HCT116 (cell line): Measurements from ENCODE around the gene LSAMP. TPM values are rescaled to one million over a fixed set of nuclear protein-coding genes. Genes with fewer than 3 reads are reported as not detected.

Experiments
- ATAC-seq: fragments of 200-7000 bp; cut with Tn5 transposase; 2 replicates; pipeline ENCODE4 v1.9.1; 2020; ENCODE audit warnings: mild to moderate bottlenecking, moderate library complexity
- BruUV-seq: library from RNA; stranded (reverse); fragments of 400-500 nt; replicated peaks from 2 replicates; lab custom pipeline; 2021; lab: Mats Ljungman, UMichigan
- CTCF ChIA-PET: fragments of 300-600 bp; sonication (Branson Sonifier 250); formaldehyde crosslinking; loops from one replicate; lab custom pipeline; 2021; ENCODE audit warnings: antibody characterized with exemption; lab: Charles Lee
- POLR2A ChIA-PET: fragments of 300-600, 350-600 bp; sonication (Branson Sonifier 250); formaldehyde crosslinking; loops from one replicate; lab custom pipeline; 2021; ENCODE audit warnings: antibody characterized with exemption; lab: Charles Lee
- RAD21 ChIA-PET, 2 experiments: fragments of 300-600 bp; sonication (Branson Sonifier 250); formaldehyde crosslinking; loops; one replicate each; lab custom pipeline; 2023; ENCODE audit warnings: low total read pairs in 2 of 2; ENCODE audit not compliant: uncharacterized antibody in 2 of 2, unreplicated experiment in 2 of 2, low non-redundant PET in 1 of 2; lab: Charles Lee
- DNase-seq: peaks from one replicate; pipeline ENCODE4 v3.0.0-alpha.2; 2010; ENCODE audit warnings: low read depth, low spot score
- H2AFZ ChIP-seq: fragments of 200-600 bp; shearing (Covaris generic), sonication (generic); 2 replicates; pipeline ENCODE4 v1.6.1; 2017; ENCODE audit warnings: low read depth, mixed run types, mixed read lengths, antibody characterized with exemption, low read length; ENCODE audit not compliant: poor library complexity, severe bottlenecking
- H3K27ac ChIP-seq: 2 replicates; pipeline ENCODE4 v1.5.1; 2012; ENCODE audit warnings: low read depth, low read length
- H3K27me3 ChIP-seq: fragments of 200-600 bp; sonication (generic); 2 replicates; pipeline ENCODE4 v1.6.1; 2016; ENCODE audit warnings: mixed run types, low read length, mixed read lengths; ENCODE audit not compliant: insufficient read depth
- H3K36me3 ChIP-seq, 2 experiments: fragments of 200-500 bp in 1 of 2; fragments of 200-600 bp in 1 of 2; sonication (Bioruptor generic) in 1 of 2; sonication (generic) in 1 of 2; 2 replicates each; pipeline versions ENCODE4 v1.5.1 to v1.6.1; 2014 to 2016; ENCODE audit warnings: low read length in 2 of 2, inconsistent platforms in 1 of 2, mixed read lengths in 1 of 2, mixed run types in 1 of 2; ENCODE audit not compliant: insufficient read depth in 2 of 2, control insufficient read depth in 1 of 2
- H3K4me1 ChIP-seq, 2 experiments: fragments of 200-600 bp in 1 of 2; sonication (generic) in 1 of 2; 2 replicates each; pipeline versions ENCODE4 v1.5.1 to v1.6.1; 2012 to 2017; ENCODE audit warnings: low read length in 2 of 2, inconsistent platforms in 1 of 2, mild to moderate bottlenecking in 1 of 2, mixed read lengths in 1 of 2, mixed run types in 1 of 2, moderate library complexity in 1 of 2; ENCODE audit not compliant: insufficient read depth in 2 of 2, control insufficient read depth in 1 of 2
- H3K4me2 ChIP-seq: fragments of 200-600 bp; sonication (generic); 2 replicates; pipeline ENCODE4 v1.6.1; 2017; ENCODE audit warnings: mixed run types, low read length, mixed read lengths
- H3K4me3 ChIP-seq, 2 experiments: fragments of 200-600 bp in 1 of 2; sonication (generic) in 1 of 2; replicated peaks in 1 of 2; 2 replicates each; pipeline ENCODE4 v1.5.1; 2011 to 2016; ENCODE audit warnings: low read length in 2 of 2, control low read depth in 1 of 2, low read depth in 1 of 2, mild to moderate bottlenecking in 1 of 2, mixed read lengths in 1 of 2, mixed run types in 1 of 2
- H3K79me2 ChIP-seq: fragments of 200-600 bp; sonication (generic); 2 replicates; pipeline ENCODE4 v1.6.1; 2017; ENCODE audit warnings: mild to moderate bottlenecking, mixed run types, low read length, moderate library complexity, mixed read lengths; ENCODE audit not compliant: insufficient read depth
- H3K9ac ChIP-seq: fragments of 200-600 bp; sonication (generic); 2 replicates; pipeline ENCODE4 v1.6.1; 2016; ENCODE audit warnings: low read length, mixed read lengths
- H3K9me2 ChIP-seq: fragments of 200-600 bp; sonication (generic), shearing (Covaris generic); 2 replicates; pipeline ENCODE4 v1.6.1; 2017; ENCODE audit warnings: mixed run types, mild to moderate bottlenecking, moderate library complexity; ENCODE audit not compliant: insufficient read depth
- H3K9me3 ChIP-seq, 2 experiments: fragments of 200-500 bp in 1 of 2; fragments of 200-600 bp in 1 of 2; sonication (Bioruptor generic) in 1 of 2; sonication (generic) in 1 of 2; 2 replicates each; pipeline ENCODE4 v1.6.1; 2014 to 2017; ENCODE audit warnings: low read length in 2 of 2, mixed read lengths in 2 of 2, inconsistent platforms in 1 of 2, low read depth in 1 of 2, mild to moderate bottlenecking in 1 of 2, mixed run types in 1 of 2, moderate library complexity in 1 of 2; ENCODE audit not compliant: control insufficient read depth in 1 of 2, insufficient read depth in 1 of 2
- H4K20me1 ChIP-seq: fragments of 200-600 bp; sonication (generic), shearing (Covaris generic); 2 replicates; pipeline ENCODE4 v1.6.1; 2017; ENCODE audit warnings: mixed run types, mild to moderate bottlenecking, moderate library complexity; ENCODE audit not compliant: insufficient read depth
- EGR1 ChIP-seq: IDR thresholded peaks from 2 replicates; pipeline ENCODE4 v1.6.1; 2012; ENCODE audit warnings: low read depth
- ELF1 ChIP-seq: IDR thresholded peaks from 2 replicates; pipeline ENCODE4 v1.6.1; 2012; ENCODE audit warnings: low read depth, borderline replicate concordance
- EZH2 ChIP-seq: fragments of 200-600 bp; sonication (generic); IDR thresholded peaks from 2 replicates; pipeline ENCODE4 v1.6.1; 2017; ENCODE audit warnings: antibody characterized with exemption, mixed run types
- FOSL1 ChIP-seq: IDR thresholded peaks from 2 replicates; pipeline ENCODE4 v1.6.1; 2012; ENCODE audit warnings: low read depth
- JUND ChIP-seq: IDR thresholded peaks from 2 replicates; pipeline ENCODE4 v1.6.1; 2012
- ZBTB33 ChIP-seq: IDR thresholded peaks from 2 replicates; pipeline ENCODE4 v1.6.1; 2011; ENCODE audit warnings: mild to moderate bottlenecking, low read length, moderate library complexity; ENCODE audit not compliant: insufficient replicate concordance; ENCODE audit errors: extremely low read depth
- ZNF274 ChIP-seq: fragments of 200-500 bp; sonication (Bioruptor generic); IDR thresholded peaks from 2 replicates; pipeline ENCODE4 v1.6.1; 2014; ENCODE audit warnings: mild to moderate bottlenecking, low read depth, low read length, inconsistent platforms
- intact Hi-C: fragments of 100-400 bp; cut with micrococcal nuclease; formaldehyde crosslinking; loops from 2 replicates; pipeline ENCODE4 v1.10.0; 2022
- total RNA-seq: library from RNA; stranded (reverse); gene quantifications from one replicate; pipeline ENCODE4 v1.2.1, GENCODE V29; 2021; ENCODE audit not compliant: unreplicated experiment

The LSAMP gene
- total RNA-seq, 1 experiment from 2014 or later: 0.25 TPM

DNA sequence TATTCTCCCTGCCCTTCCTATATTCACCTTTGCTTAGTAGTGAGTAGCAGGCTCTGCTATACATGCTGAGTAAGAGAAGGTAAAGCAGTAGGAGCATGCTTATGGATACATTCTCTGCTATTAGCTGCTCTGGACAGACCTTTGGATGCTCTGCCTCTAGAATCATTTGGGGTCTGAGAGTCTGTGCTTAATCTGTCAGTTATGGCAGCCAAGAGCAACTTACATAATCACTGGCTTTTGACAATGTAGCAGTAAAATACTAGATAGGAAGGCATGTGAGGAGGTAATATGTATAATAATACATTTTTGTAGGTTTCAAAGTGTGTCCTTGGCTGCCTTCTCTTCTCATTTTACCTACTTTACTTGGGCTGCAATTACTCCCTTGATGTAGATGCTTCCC is 544.3 kb downstream of the LSAMP start:
- no peak overlapping the region for H3K9ac ChIP-seq
- no peak overlapping the region for H3K4me3 ChIP-seq
- BruUV-seq: no TSS peak
- H4K20me1 ChIP-seq: no peaks in the 10 kb centered on the region; the same call in 1 of the 2 replicates
- no peaks in the 10 kb centered on the region for H3K36me3 ChIP-seq
- TF ChIP-seq FOSL1: no peak
- TF ChIP-seq ELF1: no peak
- TF ChIP-seq EGR1: no peak
- TF ChIP-seq JUND: no peak
- TF ChIP-seq EZH2: no peak
- TF ChIP-seq ZBTB33: no peak
- TF ChIP-seq ZNF274: no peak
- no peak overlapping the region for H2AFZ ChIP-seq
- no peaks in the 10 kb centered on the region for H3K79me2 ChIP-seq
- intact Hi-C loops: no loop called here
- DNase-seq (no peak), ATAC-seq (no peak)
- no peak overlapping the region for H3K27ac ChIP-seq
- H3K4me2 ChIP-seq: no peak overlapping the region
- H3K4me1 ChIP-seq: no peaks in the 10 kb centered on the region
- peaks cover 71% of the 10 kb centered on the region for H3K27me3 ChIP-seq
- ChIA-PET POLR2A (no interaction called here), RAD21 (interaction anchor here in 1 of 2 experiments (0.7 kb wide), 1 partner anchor 259 kb away, joined by 4 read pairs; no protein-coding TSS in a partner anchor), CTCF (no interaction called here)
- no peaks in the 10 kb centered on the region for H3K9me3 ChIP-seq
- no peaks in the 10 kb centered on the region for H3K9me2 ChIP-seq

DNA sequence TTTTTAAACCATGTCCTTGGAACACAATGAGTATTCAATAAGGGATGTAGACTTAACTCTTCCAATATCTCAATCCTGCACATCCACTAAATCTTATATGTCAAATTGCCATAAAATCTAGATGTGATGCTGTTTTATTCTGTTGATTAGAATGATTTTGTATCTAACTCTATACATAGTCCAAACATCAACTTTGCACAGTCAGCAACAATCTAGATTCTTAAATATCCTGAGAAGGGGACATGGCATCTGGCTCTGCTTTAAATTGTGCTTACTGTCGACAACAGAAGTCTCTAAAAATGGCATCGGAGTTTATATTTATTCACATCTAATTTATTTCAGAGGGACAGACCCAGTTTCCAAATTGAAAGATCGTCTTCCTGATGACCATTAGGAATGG is 545.8 kb downstream of the LSAMP start:
- Histone ChIP-seq H3K79me2 (no peaks in the 10 kb centered on the region), H3K27me3 (peaks cover 69% of the 10 kb centered on the region), H4K20me1 (no peaks in the 10 kb centered on the region; the same call in 1 of the 2 replicates), H2AFZ (no peak overlapping the region), H3K9me3 (no peaks in the 10 kb centered on the region), H3K27ac (no peak overlapping the region), H3K4me1 (no peaks in the 10 kb centered on the region), H3K36me3 (no peaks in the 10 kb centered on the region), H3K4me2 (no peak overlapping the region), H3K4me3 (no peak overlapping the region), H3K9ac (no peak overlapping the region), H3K9me2 (no peaks in the 10 kb centered on the region)
- CTCF ChIA-PET: no interaction called here
- intact Hi-C loops: no loop called here
- ATAC-seq: no peak
- RAD21 ChIA-PET: no interaction called here
- no TSS peak for BruUV-seq
- DNase-seq: no peak
- POLR2A ChIA-PET: no interaction called here
- TF ChIP-seq ELF1: no peak
